Measurements from ENCODE around the gene SSX2IP.

- TF ChIP-seq, protein P1, sequence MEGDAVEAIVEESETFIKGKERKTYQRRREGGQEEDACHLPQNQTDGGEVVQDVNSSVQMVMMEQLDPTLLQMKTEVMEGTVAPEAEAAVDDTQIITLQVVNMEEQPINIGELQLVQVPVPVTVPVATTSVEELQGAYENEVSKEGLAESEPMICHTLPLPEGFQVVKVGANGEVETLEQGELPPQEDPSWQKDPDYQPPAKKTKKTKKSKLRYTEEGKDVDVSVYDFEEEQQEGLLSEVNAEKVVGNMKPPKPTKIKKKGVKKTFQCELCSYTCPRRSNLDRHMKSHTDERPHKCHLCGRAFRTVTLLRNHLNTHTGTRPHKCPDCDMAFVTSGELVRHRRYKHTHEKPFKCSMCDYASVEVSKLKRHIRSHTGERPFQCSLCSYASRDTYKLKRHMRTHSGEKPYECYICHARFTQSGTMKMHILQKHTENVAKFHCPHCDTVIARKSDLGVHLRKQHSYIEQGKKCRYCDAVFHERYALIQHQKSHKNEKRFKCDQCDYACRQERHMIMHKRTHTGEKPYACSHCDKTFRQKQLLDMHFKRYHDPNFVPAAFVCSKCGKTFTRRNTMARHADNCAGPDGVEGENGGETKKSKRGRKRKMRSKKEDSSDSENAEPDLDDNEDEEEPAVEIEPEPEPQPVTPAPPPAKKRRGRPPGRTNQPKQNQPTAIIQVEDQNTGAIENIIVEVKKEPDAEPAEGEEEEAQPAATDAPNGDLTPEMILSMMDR (tag by site-specific recombination; IDR thresholded peaks at IDR 0.05), result no peak
- TF ChIP-seq KLF16 (tag by site-specific recombination; IDR thresholded peaks at IDR 0.05) (no peak), PATZ1 (tag by site-specific recombination; IDR thresholded peaks at IDR 0.05) (no peak), SCRT2 (tag by site-specific recombination; IDR thresholded peaks at IDR 0.05) (no peak), YY1 (tag by site-specific recombination; IDR thresholded peaks at IDR 0.05) (no peak), RBAK (tag by site-specific recombination; IDR thresholded peaks at IDR 0.05) (no peak), ZNF341 (tag by site-specific recombination; IDR thresholded peaks at IDR 0.05; ENCODE audit: low read depth) (no peak)
Observed at GRCh38 chr1:84665703-84666317, 24.5 kb downstream of the SSX2IP start.
